IPS-NIHi7 (cell line): ENCODE data around the gene COL20A1.

Experiments
- DNase-seq: peaks from one replicate; pipeline ENCODE4 v3.0.0; 2012; ENCODE audit warnings: mixed read lengths; ENCODE audit errors: extremely low spot score

COL20A1 gene

GRCh38 chr20:63348828-63349515, 56.0 kb downstream of the COL20A1 start:
- DNase-seq = no peak

- no peak for DNase-seq
Observed at GRCh38 chr20:63349516-63349895, 56.5 kb downstream of the COL20A1 start.

GRCh38 chr20:63350196-63350595, 57.2 kb downstream of the COL20A1 start:
- DNase-seq = no peak

- DNase-seq = no peak
Observed at GRCh38 chr20:63350597-63351325, 57.8 kb downstream of the COL20A1 start.

- DNase-seq = no peak
Observed at GRCh38 chr20:63351326-63351700, 58.3 kb downstream of the COL20A1 start.

GRCh38 chr20:63351811-63352591, 59.0 kb downstream of the COL20A1 start:
- DNase-seq = peak; percentile 87

GRCh38 chr20:63352811-63353221, 59.8 kb downstream of the COL20A1 start:
- DNase-seq = no peak

GRCh38 chr20:63354636-63355350, 61.8 kb downstream of the COL20A1 start:
- DNase-seq = no peak

GRCh38 chr20:63355781-63356295, 62.9 kb downstream of the COL20A1 start:
- no peak for DNase-seq

GRCh38 chr20:63356511-63356910, 63.5 kb downstream of the COL20A1 start:
- no peak for DNase-seq

- DNase-seq = no peak
Observed at GRCh38 chr20:63356931-63357879, 64.2 kb downstream of the COL20A1 start.

GRCh38 chr20:63357921-63358905, 65.2 kb downstream of the COL20A1 start:
- no peak for DNase-seq

- no peak for DNase-seq
Observed at GRCh38 chr20:63359164-63359934, 66.4 kb downstream of the COL20A1 start.

- no peak for DNase-seq
Observed at GRCh38 chr20:63359937-63360849, 67.2 kb downstream of the COL20A1 start.

GRCh38 chr20:63360850-63361518, 68.0 kb downstream of the COL20A1 start, which contains the start of gene CHRNA4:
Gene CHRNA4 (minus strand): TSS chr20:63361349. CDS start chr20:63361165, 184 bp downstream.
- peak; percentile 70 for DNase-seq

- no peak for DNase-seq
Observed at GRCh38 chr20:63361519-63362435, 68.8 kb downstream of the COL20A1 start.
